ENCODE data around the gene BRIX1. TPM values are rescaled to one million over a fixed set of nuclear protein-coding genes. Genes with fewer than 3 reads are reported as not detected.
"Not testable (repeated sequence)": the region's sequence is repeated elsewhere in the genome, so short reads cannot be mapped to it uniquely, and the experiment has no call there.

Gene BRIX1
- polyA plus RNA-seq, 3 donors: 47.7 to 51.6 (median 48.8) TPM

DNA sequence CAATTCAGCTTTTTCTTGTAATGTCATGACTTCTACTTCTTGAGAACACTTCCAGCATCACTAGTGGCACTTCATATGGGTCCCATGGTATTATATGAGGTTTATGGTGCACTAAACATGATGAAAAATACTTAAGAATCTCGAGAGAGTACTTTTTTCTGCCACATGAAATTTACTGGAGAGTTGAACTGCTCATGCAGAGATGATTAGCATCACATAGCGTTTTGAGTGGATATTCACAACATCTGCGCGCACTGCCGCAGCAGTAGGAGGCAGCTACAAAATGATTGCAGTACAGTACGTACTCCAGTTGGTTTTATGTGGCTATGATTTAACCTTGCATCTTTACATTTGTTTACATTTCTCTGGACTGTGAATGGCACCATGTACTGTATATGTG, 14.9 kb upstream of the BRIX1 start:
- DNase-seq: no peak

DNA sequence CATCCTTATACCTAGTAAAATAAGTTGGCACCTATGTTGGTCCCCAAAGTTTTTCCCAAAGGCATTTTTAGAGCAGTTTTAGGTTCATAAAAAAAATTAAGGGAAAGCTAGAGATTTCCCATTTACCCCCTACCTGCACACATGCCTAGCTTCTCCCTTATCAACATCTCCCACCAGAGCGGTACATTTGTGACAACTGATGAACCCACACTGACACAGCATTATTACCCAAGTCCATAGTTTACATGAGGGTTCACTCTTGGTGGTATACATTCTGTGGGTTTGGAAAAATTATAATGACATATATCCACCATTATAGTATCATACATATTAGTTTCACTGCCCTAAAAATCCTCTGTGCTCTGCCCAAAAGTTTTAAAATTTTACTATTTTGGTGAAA, 12.3 kb upstream of the BRIX1 start:
- DNase-seq: no peak

GRCh38 chr5:34905564-34905963, 9.9 kb upstream of the BRIX1 start:
- no peak for DNase-seq

- DNase-seq: no peak
These were observed 2.4 kb upstream of the BRIX1 start for GRCh38 chr5:34913072-34913471.

GRCh38 chr5:34914671-34915138, 806 bp upstream of the BRIX1 start:
- no peak for DNase-seq

DNA sequence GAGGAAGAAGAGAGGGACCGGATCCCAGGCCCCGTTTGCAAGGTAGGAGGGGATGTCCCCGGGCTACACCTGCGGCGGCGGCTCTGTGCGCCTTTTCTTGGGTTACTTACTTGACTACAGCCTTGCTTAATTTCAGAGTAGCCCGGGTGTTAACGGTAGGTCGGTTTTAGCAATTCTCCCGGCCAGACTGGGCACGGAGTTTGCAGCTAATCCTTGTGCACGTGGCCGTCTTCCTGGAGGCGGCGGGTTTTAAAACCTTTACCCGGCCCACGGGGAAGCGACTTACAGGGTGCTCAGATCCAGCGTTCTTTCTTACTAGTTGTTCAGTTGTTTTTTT, 313 bp downstream of the BRIX1 start:
- no peak for DNase-seq

DNA sequence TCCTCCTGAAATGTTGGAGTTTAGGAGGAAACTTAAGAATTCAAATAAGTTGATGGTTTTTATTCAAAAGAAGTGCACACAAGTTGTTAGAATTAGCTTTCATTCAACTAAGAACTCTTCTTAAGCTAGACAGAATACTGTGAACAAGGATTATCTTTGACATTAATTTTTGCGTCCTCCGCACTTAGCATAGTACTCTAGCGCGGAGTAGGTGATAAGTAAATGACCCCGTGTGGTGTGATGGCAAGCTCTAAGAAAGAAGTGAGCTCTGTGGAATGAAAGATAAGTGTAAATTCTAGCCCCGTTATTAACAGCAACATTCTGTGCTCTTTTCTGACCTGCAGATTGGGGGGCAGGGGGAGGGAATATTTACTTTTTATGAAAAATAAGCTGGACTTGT, 1.0 kb downstream of the BRIX1 start:
- no peak for DNase-seq

DNA sequence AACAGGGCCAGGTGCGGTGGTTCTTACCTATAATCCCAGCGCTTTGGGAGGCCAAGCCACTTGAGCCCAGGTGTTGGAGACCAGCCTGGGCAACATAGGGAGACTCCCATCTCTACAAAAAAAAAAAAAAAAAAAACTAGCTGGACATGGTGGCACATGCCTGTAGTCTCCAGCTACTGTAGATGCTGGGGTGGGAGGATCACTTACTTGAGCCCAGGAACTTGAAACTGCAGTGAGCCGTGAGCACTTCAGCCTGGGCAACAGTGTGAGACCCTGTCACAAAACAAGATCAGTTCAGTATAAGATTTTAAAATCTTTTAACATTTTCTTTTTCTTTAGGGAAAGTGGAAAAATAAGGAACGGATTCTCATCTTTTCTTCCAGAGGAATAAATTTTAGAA, 2.5 kb downstream of the BRIX1 start:
- no peak for DNase-seq

GRCh38 chr5:34919077-34919476, 3.6 kb downstream of the BRIX1 start:
- DNase-seq: no peak

GRCh38 chr5:34923256-34923655, 7.7 kb downstream of the BRIX1 start:
- not testable (repeated sequence) for DNase-seq

GRCh38 chr5:34923694-34924461, 8.4 kb downstream of the BRIX1 start:
- no peak for DNase-seq

DNA sequence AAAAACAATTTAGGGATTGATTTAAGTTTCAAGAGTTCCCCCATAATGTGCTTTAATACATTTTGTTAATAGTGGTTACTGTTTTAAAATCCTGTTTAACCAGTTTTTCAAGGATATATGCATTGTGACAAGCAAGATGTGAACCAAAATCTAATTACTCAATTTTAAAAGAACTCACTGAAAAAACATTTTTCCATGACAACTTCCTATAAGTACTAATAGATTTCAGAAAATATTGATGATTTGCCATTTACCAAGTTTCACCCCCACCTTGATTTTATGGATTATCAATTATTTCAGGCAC, 8.9 kb downstream of the BRIX1 start:
- no peak for DNase-seq

- DNase-seq: no peak
These were observed 10.9 kb downstream of the BRIX1 start for GRCh38 chr5:34926318-34926888.

GRCh38 chr5:34927785-34928184, 12.3 kb downstream of the BRIX1 start:
- DNase-seq: no peak

DNA sequence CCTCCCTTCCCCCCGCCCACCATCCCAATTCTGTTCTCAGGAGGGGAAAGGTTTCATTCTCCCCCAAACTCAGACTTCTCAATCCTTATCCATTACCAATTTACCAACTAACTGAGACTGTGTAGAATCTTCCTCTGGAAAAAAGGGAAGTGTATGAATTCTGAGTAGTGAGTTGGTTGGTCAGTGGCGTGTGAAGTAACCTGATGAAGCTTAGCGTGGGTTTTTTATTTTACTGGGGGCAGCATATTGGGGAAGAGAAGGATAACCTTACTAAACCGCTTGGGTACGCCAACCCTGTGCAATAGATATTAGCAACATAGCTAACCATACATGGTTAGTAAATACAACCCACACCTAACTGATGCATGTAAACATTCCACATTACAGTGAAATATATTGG, 12.8 kb downstream of the BRIX1 start:
- no peak for DNase-seq

DNA sequence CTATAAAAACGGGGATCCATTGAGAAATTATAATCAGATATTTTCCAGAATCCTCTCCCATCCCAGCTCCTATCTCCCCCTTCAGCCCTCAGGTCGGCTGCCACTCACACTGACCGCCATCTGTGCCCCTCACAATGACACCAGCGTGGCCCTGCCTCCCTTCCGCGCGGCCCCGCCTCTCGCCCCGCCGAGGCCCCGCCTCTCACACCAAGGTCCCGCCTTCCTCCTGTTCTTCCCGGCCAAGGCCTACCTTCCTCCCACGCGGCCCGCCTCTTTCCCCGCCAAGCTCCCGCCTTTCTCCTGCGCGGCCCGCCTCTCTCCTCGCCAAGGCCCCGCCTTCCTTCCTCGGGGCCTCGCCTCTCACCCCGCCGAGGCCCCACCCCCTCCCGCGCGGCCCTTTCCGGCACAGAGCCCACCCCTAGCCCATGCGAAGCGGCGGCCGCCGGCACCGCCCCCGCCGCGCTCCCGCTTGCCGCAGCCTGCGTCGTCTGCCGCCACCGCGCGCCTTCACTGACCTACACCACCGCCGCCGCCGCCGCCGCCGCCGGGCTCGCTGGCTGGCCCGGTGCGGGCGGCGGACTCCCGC, 13.7 kb downstream of the BRIX1 start, which contains the start of gene DNAJC21:
TSS of gene DNAJC21 (plus strand) at position 426 of the 586 bp plus-strand sequence. CDS start 261 bp downstream, outside the sequence.
- peak; percentile 98 for DNase-seq

GRCh38 chr5:34929720-34930461, 14.4 kb downstream of the BRIX1 start:
- DNase-seq: peak; percentile 85

DNA sequence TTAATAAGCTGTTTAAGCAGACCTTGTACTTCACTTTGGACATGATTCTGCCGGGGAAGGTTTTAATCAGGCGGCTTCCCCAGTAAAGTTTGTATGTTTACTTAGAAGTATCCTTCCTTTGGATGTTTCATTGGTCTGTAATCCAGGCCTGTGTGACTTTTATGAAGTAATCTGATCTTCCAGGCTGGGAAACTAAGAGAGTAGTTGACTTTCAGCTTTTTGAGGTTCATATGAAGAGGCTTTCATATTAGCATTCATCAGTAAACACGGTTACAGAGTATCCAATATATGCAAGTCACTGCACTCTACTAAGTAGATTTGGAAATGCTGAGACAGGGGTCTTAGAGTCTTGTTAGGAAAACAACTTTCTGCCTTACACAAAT, 14.9 kb downstream of the BRIX1 start:
- peak; percentile 12 for DNase-seq

DNA sequence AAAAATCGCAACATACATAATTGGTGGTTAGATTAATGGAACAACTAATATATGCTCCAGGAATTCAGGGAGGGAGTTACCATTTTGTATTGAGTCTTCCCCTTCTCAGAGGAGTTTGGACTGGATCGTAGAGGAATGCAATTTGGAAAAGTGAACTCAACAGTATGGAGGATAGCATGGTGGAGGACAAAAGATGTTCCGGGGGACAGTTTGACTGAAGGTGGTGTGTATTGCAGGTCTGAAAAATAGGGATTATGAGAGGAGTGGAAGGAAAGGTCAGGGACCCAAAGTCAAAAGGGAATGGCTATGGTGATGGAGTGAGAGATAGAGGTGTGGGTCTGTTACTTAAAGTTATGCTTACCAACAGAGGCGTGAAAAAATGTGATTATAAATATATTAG, 15.4 kb downstream of the BRIX1 start:
- no peak for DNase-seq

GRCh38 chr5:34932947-34933346, 17.4 kb downstream of the BRIX1 start:
- no peak for DNase-seq

DNA sequence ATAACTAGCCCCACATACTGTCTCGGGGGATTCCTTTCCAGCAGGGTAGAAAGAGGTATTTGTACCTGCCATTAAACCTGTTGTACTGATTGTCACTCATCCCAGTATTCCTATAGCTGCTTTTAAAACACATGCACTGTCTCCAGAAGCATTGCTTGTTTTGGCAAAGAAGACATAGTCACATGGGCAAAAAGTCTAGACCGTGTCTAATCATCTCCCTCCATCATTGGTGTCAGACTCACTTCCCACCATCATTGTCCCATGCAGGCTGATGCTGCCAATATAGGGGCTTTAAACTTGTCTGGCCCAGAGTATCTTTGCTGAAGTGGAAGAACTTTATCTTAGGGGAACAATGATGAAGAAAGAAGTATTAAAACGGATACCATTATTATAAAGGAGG, 26.4 kb downstream of the BRIX1 start:
- DNase-seq: no peak

DNA sequence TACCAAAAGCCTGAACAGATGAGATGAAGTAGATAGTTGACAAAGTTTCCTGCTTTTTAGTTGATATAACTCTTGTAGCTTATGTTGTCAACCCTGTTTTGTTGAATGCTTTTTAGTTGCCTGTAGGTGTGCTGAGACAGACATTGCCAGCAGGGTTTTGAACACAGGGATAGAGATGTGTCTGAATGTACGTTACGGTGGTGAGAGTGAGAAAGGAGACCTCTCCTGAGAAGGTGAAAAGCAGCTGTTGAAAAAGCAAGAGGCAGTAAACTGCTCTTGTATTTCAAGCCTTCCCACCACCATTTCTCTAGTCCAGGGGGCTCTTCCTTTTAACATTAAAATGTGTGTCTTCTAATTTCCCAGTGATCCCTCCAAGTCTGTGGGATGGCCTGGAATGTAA, 28.5 kb downstream of the BRIX1 start:
- DNase-seq: no peak

All from renal pelvis (tissue), 4 donors.